Smooth muscle cell (in vitro differentiated cells): ENCODE data around the gene ADCY2. TPM values are rescaled to one million over a fixed set of nuclear protein-coding genes. Genes with fewer than 3 reads are reported as not detected.

Source experiments
- DNase-seq: peaks from one replicate; lab custom pipeline; 2025; ENCODE audit not compliant: unreplicated experiment; lab: John Stamatoyannopoulos, UW
- H2AFZ ChIP-seq: fragments of 200-600 bp; sonication (generic); 2 replicates; pipeline ENCODE4 v1.6.0; 2016; ENCODE audit warnings: antibody characterized with exemption, low read depth, mild to moderate bottlenecking
- H3F3A ChIP-seq: fragments of 200-600 bp; sonication (generic); 2 replicates; pipeline ENCODE4 v1.6.0; 2017; ENCODE audit warnings: antibody characterized with exemption, low read depth
- H3K27ac ChIP-seq: fragments of 200-600 bp; sonication (generic); 2 replicates; pipeline ENCODE4 v1.5.1; 2016; ENCODE audit warnings: low read depth, mild to moderate bottlenecking
- H3K27me3 ChIP-seq: fragments of 200-600 bp; sonication (generic); 2 replicates; pipeline ENCODE4 v1.6.1; 2016; ENCODE audit warnings: low read depth, mild to moderate bottlenecking
- H3K36me3 ChIP-seq: fragments of 200-600 bp; sonication (generic); 2 replicates; pipeline ENCODE4 v1.5.1; 2016; ENCODE audit warnings: low read depth
- H3K4me1 ChIP-seq: fragments of 200-600 bp; sonication (generic); 2 replicates; pipeline ENCODE4 v1.5.1; 2016; ENCODE audit warnings: low read depth
- H3K4me2 ChIP-seq: fragments of 200-600 bp; sonication (generic); 2 replicates; pipeline ENCODE4 v1.6.0; 2016; ENCODE audit warnings: mild to moderate bottlenecking
- H3K4me3 ChIP-seq: fragments of 200-600 bp; sonication (generic); 2 replicates; pipeline ENCODE4 v1.5.1; 2016; ENCODE audit warnings: mild to moderate bottlenecking
- H3K79me2 ChIP-seq: fragments of 200-600 bp; sonication (generic); 2 replicates; pipeline ENCODE4 v1.6.0; 2016; ENCODE audit warnings: low read depth, mild to moderate bottlenecking
- H3K9ac ChIP-seq: fragments of 200-600 bp; sonication (generic); 2 replicates; pipeline ENCODE4 v1.6.0; 2016; ENCODE audit warnings: low read depth
- H3K9me3 ChIP-seq: fragments of 200-600 bp; sonication (generic); replicated peaks from 2 replicates; pipeline ENCODE4 v1.5.1; 2016; ENCODE audit warnings: low read depth
- H4K20me1 ChIP-seq: fragments of 200-600 bp; sonication (generic); 2 replicates; pipeline ENCODE4 v1.6.0; 2016; ENCODE audit warnings: low read depth
- CTCF ChIP-seq: fragments of 200-600 bp; sonication (generic); IDR thresholded peaks from 2 replicates; pipeline ENCODE4 v1.5.1; 2017; ENCODE audit warnings: borderline replicate concordance, mild to moderate bottlenecking, antibody characterized with exemption; ENCODE audit not compliant: insufficient read depth, poor library complexity, severe bottlenecking
- WGBS: methylation state at CpG from one replicate; pipeline ENCODE4 v1.1.7; 2016; ENCODE audit warnings: low lambda C conversion rate; 5-methylcytosine and 5-hydroxymethylcytosine counted together
- polyA plus RNA-seq: library from polyadenylated mRNA; unstranded; fragments of >200 nt; fragmentation: Nextera tagmentation; extraction: Ambion mirVana; gene quantifications from 2 replicates; pipeline ENCODE4 v1.2.1, GENCODE V29; 2016
- total RNA-seq: library from RNA; depleted of rRNA; stranded (reverse); fragments of >200 nt; gene quantifications from 2 replicates; pipeline ENCODE4 v1.2.3, GENCODE V29; 2014

ADCY2 gene
- total and polyA plus RNA-seq, 2 experiments from 2014 or later = 2.8 to 8.0 TPM

- Histone ChIP-seq H3K4me1 (peaks cover 14% of the 10 kb centered on the region), H3F3A (peaks cover 21% of the 10 kb centered on the region), H3K36me3 (no peaks in the 10 kb centered on the region), H3K4me3 (no peak overlapping the region), H3K79me2 (no peaks in the 10 kb centered on the region), H3K27me3 (no peaks in the 10 kb centered on the region), H2AFZ (no peak overlapping the region), H4K20me1 (no peaks in the 10 kb centered on the region), H3K9ac (peak overlapping the region; percentile 60), H3K27ac (peak overlapping the region; percentile 94), H3K9me3 (no peaks in the 10 kb centered on the region), H3K4me2 (peak overlapping the region; percentile 53)
- TF ChIP-seq CTCF = no peak
- DNase-seq = no peak
Measured at GRCh38 chr5:7714697-7715096, 318.8 kb downstream of the ADCY2 start.

- Histone ChIP-seq H3K36me3 (no peaks in the 10 kb centered on the region), H3K4me1 (peaks cover 10% of the 10 kb centered on the region), H3K9me3 (no peaks in the 10 kb centered on the region), H3K4me3 (no peak overlapping the region), H2AFZ (no peak overlapping the region), H3K79me2 (no peaks in the 10 kb centered on the region), H3F3A (peaks cover 11% of the 10 kb centered on the region), H4K20me1 (no peaks in the 10 kb centered on the region), H3K27ac (no peak overlapping the region), H3K27me3 (no peaks in the 10 kb centered on the region), H3K4me2 (no peak overlapping the region), H3K9ac (no peak overlapping the region)
- no peak for TF ChIP-seq CTCF
- no peak for DNase-seq
- WGBS = 83% methylated on average over 4 of the region's 4 CpGs
Measured at GRCh38 chr5:7717691-7718090, 321.8 kb downstream of the ADCY2 start.

GRCh38 chr5:7728076-7728475 is 332.1 kb downstream of the ADCY2 start:
- no peak for DNase-seq
- no peaks in the 10 kb centered on the region for H3K36me3 ChIP-seq

More at GRCh38 chr5:7728076-7728475, 332.1 kb downstream of the ADCY2 start:
- no peak for TF ChIP-seq CTCF
- Histone ChIP-seq H3K79me2 (no peaks in the 10 kb centered on the region), H3K27ac (no peak overlapping the region), H3K27me3 (no peaks in the 10 kb centered on the region), H3F3A (no peaks in the 10 kb centered on the region), H3K4me2 (no peak overlapping the region), H3K9me3 (no peaks in the 10 kb centered on the region), H3K4me3 (no peak overlapping the region), H3K9ac (no peak overlapping the region), H2AFZ (no peak overlapping the region), H3K4me1 (no peaks in the 10 kb centered on the region), H4K20me1 (no peaks in the 10 kb centered on the region)
- 44% methylated on average over 4 of the region's 4 CpGs for WGBS
